Rectal smooth muscle tissue (tissue), 1 donor: ENCODE data around the gene ZNF385C.

Experiments
- H3K27ac ChIP-seq: one replicate; pipeline ENCODE4 v1.7.0; 2013; ENCODE audit warnings: low read depth, low read length, inconsistent platforms
- H3K27me3 ChIP-seq: one replicate; pipeline ENCODE4 v1.7.0; 2013; ENCODE audit warnings: low read length; ENCODE audit not compliant: control insufficient read depth, insufficient read depth
- H3K36me3 ChIP-seq: one replicate; pipeline ENCODE4 v1.7.0; 2013; ENCODE audit warnings: low read length; ENCODE audit not compliant: control insufficient read depth, insufficient read depth
- H3K4me1 ChIP-seq: one replicate; pipeline ENCODE4 v1.7.0; 2013; ENCODE audit warnings: low read length; ENCODE audit not compliant: control insufficient read depth, insufficient read depth
- H3K4me3 ChIP-seq: one replicate; pipeline ENCODE4 v1.7.0; 2013; ENCODE audit warnings: low read length
- H3K9ac ChIP-seq: one replicate; pipeline ENCODE4 v1.7.0; 2013; ENCODE audit warnings: low read length

The ZNF385C gene

DNA sequence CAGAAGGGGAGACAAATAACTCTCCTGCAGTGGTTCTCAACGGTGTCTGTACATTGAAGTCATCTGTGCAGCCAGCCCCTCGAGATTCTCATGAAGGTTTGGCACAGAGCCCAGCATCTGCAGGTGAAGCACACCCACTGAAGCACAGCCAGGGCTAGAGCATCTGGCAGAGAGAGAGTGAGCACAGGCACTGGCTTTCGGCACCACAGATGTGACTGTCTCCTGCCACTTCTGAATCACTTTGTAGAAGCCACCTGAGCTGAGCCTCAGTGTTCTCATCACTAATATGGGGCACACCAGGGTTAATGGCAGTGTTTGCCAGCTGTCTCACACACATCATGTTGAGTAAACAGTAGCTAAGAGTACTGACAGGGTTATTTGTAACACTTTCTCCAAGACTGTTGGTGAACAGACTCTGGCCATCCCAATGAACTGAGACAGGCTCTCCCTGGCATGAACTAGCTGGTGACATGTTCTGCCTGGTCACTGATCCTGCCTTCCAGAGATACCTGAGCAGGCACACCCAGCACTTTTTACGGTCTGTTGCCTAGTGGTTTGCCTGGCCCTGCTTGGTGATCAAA lies 35.3 kb upstream of the ZNF385C start:
- Histone ChIP-seq H3K4me1 (peaks cover 4% of the 10 kb centered on the region), H3K27me3 (no peaks in the 10 kb centered on the region), H3K27ac (no peak overlapping the region), H3K36me3 (peaks cover 13% of the 10 kb centered on the region), H3K4me3 (no peak overlapping the region), H3K9ac (no peak overlapping the region)

GRCh38 chr17:42132941-42133340 lies 34.7 kb upstream of the ZNF385C start:
- H3K36me3 ChIP-seq = peaks cover 15% of the 10 kb centered on the region
- H3K4me1 ChIP-seq = no peaks in the 10 kb centered on the region
- H3K9ac ChIP-seq = no peak overlapping the region
- no peak overlapping the region for H3K4me3 ChIP-seq
- no peak overlapping the region for H3K27ac ChIP-seq
- no peaks in the 10 kb centered on the region for H3K27me3 ChIP-seq

GRCh38 chr17:42131981-42132432 lies 33.7 kb upstream of the ZNF385C start:
- H3K36me3 ChIP-seq = peaks cover 22% of the 10 kb centered on the region
- H3K9ac ChIP-seq = no peak overlapping the region
- no peak overlapping the region for H3K4me3 ChIP-seq
- H3K4me1 ChIP-seq = no peaks in the 10 kb centered on the region
- H3K27me3 ChIP-seq = no peaks in the 10 kb centered on the region
- no peak overlapping the region for H3K27ac ChIP-seq

GRCh38 chr17:42131232-42131631 lies 33.0 kb upstream of the ZNF385C start:
- H3K9ac ChIP-seq = no peak overlapping the region
- no peaks in the 10 kb centered on the region for H3K4me1 ChIP-seq

GRCh38 chr17:42130310-42130936 lies 32.1 kb upstream of the ZNF385C start:
- Histone ChIP-seq H3K4me1 (no peaks in the 10 kb centered on the region), H3K27ac (peak overlapping the region; percentile 20), H3K9ac (no peak overlapping the region), H3K36me3 (peaks cover 22% of the 10 kb centered on the region), H3K4me3 (no peak overlapping the region), H3K27me3 (no peaks in the 10 kb centered on the region)

More at GRCh38 chr17:42131232-42131631, 33.0 kb upstream of the ZNF385C start:
- Histone ChIP-seq H3K27ac (peak overlapping the region; percentile 20), H3K36me3 (peaks cover 22% of the 10 kb centered on the region), H3K4me3 (no peak overlapping the region), H3K27me3 (no peaks in the 10 kb centered on the region)

GRCh38 chr17:42129109-42129837 lies 31.0 kb upstream of the ZNF385C start:
- peak overlapping the region; percentile 33 for H3K27ac ChIP-seq
- H3K36me3 ChIP-seq = peaks cover 27% of the 10 kb centered on the region
- no peaks in the 10 kb centered on the region for H3K27me3 ChIP-seq
- no peaks in the 10 kb centered on the region for H3K4me1 ChIP-seq
- H3K4me3 ChIP-seq = no peak overlapping the region
- no peak overlapping the region for H3K9ac ChIP-seq

DNA sequence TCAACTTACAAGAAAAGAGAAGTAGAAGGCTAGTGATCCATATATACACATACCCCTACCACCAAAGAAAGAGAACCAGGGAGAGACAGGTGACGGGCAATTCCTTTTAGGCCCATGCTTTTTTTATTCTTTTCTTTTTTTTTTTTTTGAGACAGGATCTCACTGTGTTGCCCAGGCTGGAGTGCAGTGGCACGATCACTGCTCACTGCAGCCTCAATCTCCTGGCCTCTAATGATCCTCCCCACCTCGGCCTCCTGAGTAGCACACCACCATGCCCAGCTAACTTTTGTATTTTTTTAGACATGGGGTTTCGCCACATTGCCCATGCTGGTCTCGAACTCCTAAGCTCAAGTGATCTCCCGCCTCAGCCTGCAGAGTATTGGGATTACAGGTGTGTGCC lies 29.1 kb upstream of the ZNF385C start:
- peaks cover 27% of the 10 kb centered on the region for H3K36me3 ChIP-seq
- H3K9ac ChIP-seq = no peak overlapping the region

GRCh38 chr17:42126836-42127235 lies 28.6 kb upstream of the ZNF385C start:
- Histone ChIP-seq H3K27ac (no peak overlapping the region), H3K36me3 (peaks cover 27% of the 10 kb centered on the region), H3K4me3 (no peak overlapping the region), H3K27me3 (no peaks in the 10 kb centered on the region), H3K4me1 (no peaks in the 10 kb centered on the region), H3K9ac (no peak overlapping the region)

More for the DNA sequence above, 29.1 kb upstream of the ZNF385C start:
- no peak overlapping the region for H3K27ac ChIP-seq
- H3K4me1 ChIP-seq = no peaks in the 10 kb centered on the region
- no peaks in the 10 kb centered on the region for H3K27me3 ChIP-seq
- H3K4me3 ChIP-seq = no peak overlapping the region

- Histone ChIP-seq H3K36me3 (peaks cover 27% of the 10 kb centered on the region), H3K27ac (no peak overlapping the region), H3K4me3 (no peak overlapping the region), H3K4me1 (no peaks in the 10 kb centered on the region), H3K27me3 (no peaks in the 10 kb centered on the region), H3K9ac (no peak overlapping the region)
These were observed 27.3 kb upstream of the ZNF385C start for GRCh38 chr17:42125565-42125964.

DNA sequence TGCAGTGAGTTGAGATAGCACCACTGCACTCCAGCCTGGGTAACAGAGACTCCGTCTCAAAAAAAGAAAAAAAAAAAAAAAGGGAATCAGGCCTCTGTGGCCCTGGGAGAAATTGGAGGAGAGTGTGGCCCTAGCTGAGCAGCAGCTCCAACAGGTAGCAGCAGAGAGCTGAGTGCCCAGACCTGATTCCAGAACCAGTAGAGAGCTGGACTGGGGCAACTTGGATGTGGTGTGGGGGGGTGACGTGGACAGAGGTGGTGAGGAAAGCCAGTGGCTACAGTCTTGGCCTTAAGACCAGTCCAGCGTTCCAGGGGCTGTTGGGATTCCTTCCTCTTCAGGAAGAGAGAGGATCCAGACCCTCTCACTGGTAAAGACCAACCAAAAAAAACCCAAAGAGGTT lies 26.0 kb upstream of the ZNF385C start:
- Histone ChIP-seq H3K36me3 (peaks cover 22% of the 10 kb centered on the region), H3K9ac (no peak overlapping the region), H3K4me1 (no peaks in the 10 kb centered on the region), H3K4me3 (no peak overlapping the region), H3K27me3 (no peaks in the 10 kb centered on the region), H3K27ac (no peak overlapping the region)

DNA sequence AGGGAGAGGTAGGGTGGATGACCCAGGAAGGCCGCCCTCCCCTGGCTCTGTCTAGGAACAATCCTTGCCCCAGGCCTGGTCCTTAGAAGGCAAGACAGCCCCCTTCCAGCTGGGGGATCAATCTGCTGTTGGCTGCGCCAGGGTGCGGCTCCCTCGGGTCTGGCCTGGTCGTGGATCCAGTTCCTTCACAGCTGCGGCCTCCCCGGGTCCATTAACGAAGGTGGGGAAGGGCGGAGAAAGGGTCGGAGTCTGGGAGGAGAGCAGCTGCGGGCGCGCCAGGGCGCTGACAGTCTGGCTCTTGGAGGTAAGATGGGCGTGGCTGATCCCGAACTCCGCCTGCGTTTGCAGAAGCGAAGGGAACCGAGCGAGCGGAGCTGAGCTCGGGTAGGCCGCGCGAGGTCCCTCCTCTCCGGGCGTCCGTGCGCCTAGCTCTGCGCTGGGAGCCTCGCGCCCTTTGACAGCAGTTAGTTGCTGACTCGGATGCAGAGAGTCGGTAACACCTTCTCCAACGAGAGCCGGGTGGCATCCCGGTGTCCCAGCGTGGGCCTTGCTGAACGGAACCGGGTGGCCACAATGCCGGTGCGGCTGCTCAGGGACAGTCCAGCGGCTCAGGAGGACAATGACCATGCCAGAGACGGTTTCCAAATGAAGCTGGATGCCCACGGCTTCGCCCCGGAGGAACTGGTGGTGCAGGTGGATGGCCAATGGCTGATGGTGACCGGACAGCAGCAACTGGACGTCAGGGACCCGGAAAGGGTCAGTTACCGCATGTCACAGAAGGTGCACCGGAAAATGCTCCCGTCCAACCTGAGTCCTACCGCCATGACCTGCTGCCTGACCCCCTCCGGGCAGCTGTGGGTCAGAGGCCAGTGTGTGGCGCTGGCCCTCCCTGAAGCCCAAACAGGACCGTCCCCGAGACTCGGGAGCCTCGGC lies 24.4 kb upstream of the ZNF385C start, which contains the start of gene HSPB9:
HSPB9 (plus strand) TSS at position 434 of the 933 bp plus-strand sequence; CDS start at position 481, 47 bp downstream.
- H3K27ac ChIP-seq = peak within 1 kb of the TSS; percentile 6
- no peaks in the 10 kb centered on the region for H3K27me3 ChIP-seq
- peaks cover 11% of the 10 kb centered on the region for H3K36me3 ChIP-seq
- H3K9ac ChIP-seq = no peak within 1 kb of the TSS
- peak within 1 kb of the TSS; percentile 42 for H3K4me3 ChIP-seq
- H3K4me1 ChIP-seq = no peaks in the 10 kb centered on the region
